ENCODE measurements around the gene PSMB7.

The PSMB7 gene

DNA sequence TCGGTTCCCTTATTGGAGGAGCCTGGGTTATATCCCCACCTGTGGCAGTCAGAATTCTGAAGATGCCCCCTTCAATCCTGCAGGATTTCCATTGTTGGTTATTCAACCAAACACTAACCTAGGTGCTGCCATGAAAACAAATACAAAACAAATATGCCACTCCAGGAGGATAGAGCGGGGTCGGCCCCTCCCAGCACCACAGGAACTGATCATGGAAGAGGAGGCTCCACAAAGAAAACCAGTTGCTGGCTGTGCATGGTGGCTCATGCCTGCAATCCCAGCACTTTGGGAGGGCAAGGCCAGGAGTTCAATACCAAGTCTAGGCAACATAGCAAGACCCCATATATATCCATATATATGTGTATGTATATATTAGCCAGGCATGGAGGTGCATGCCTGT lies 21.8 kb upstream of the PSMB7 start:
- no peak overlapping the region for H3K4me3 ChIP-seq (ENCODE audit: low read depth, low read length)
- no peak for TF ChIP-seq CTCF (IDR thresholded peaks at IDR 0.05; ENCODE audit: low read depth, low read length)
- TF ChIP-seq, protein P1, sequence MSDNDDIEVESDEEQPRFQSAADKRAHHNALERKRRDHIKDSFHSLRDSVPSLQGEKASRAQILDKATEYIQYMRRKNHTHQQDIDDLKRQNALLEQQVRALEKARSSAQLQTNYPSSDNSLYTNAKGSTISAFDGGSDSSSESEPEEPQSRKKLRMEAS (IDR thresholded peaks at IDR 0.05; ENCODE audit: low read depth, low read length), result no peak
- TF ChIP-seq MYC (IDR thresholded peaks at IDR 0.05; ENCODE audit: low read depth, low read length), result no peak
- TF ChIP-seq POLR2A (IDR thresholded peaks at IDR 0.05; ENCODE audit: extremely low read depth, insufficient read length), result no peak
- DNase-seq (ENCODE audit: low read depth), result no peak

DNA sequence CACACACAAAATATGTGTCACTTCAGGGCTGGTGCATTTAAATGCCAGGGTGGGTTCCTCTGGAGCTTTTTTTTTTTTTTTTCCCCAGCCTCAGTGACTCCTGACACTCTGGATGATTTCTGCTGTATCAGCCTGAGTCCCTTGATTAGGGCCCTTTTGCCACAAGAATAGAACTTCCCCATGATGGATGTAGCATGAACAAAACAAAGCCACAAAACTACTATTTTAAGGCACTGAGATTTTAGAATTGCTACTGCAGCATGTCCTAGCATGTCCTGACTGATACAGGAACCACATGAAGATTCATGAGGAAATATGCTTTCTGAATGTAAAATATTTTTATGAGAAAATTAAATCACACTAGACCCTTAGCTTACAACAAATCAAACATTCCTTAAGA lies 21.1 kb upstream of the PSMB7 start:
- TF ChIP-seq POLR2A (IDR thresholded peaks at IDR 0.05; ENCODE audit: extremely low read depth, insufficient read length) (no peak), MYC (IDR thresholded peaks at IDR 0.05; ENCODE audit: low read depth, low read length) (no peak), CTCF (IDR thresholded peaks at IDR 0.05; ENCODE audit: low read depth, low read length) (no peak)
- TF ChIP-seq, protein P1 (IDR thresholded peaks at IDR 0.05; ENCODE audit: low read depth, low read length), result no peak
- H3K4me3 ChIP-seq (ENCODE audit: low read depth, low read length), result no peak overlapping the region
- DNase-seq (ENCODE audit: low read depth), result no peak

DNA sequence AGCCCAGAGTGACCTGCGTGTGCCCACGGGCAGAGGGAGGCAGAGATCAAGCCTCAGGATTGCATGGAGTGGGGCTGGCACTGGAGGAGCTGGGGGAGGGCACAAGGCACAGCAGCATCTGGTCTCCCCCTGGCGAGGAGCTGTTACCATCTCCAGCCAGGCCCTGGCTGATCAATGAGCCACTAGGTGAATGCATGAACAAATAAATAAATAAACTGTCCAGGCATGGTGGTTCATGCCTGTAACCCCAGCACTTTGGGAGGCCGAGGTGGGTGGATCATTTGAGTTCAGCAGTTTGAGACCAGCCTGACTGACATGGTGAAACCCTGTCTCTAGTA lies 14.3 kb upstream of the PSMB7 start:
- TF ChIP-seq, protein P1 (IDR thresholded peaks at IDR 0.05; ENCODE audit: low read depth, low read length), result no peak
- TF ChIP-seq CTCF (IDR thresholded peaks at IDR 0.05; ENCODE audit: low read depth, low read length), result no peak
- no peak for TF ChIP-seq MYC (IDR thresholded peaks at IDR 0.05; ENCODE audit: low read depth, low read length)
- no peak for TF ChIP-seq POLR2A (IDR thresholded peaks at IDR 0.05; ENCODE audit: extremely low read depth, insufficient read length)

DNA sequence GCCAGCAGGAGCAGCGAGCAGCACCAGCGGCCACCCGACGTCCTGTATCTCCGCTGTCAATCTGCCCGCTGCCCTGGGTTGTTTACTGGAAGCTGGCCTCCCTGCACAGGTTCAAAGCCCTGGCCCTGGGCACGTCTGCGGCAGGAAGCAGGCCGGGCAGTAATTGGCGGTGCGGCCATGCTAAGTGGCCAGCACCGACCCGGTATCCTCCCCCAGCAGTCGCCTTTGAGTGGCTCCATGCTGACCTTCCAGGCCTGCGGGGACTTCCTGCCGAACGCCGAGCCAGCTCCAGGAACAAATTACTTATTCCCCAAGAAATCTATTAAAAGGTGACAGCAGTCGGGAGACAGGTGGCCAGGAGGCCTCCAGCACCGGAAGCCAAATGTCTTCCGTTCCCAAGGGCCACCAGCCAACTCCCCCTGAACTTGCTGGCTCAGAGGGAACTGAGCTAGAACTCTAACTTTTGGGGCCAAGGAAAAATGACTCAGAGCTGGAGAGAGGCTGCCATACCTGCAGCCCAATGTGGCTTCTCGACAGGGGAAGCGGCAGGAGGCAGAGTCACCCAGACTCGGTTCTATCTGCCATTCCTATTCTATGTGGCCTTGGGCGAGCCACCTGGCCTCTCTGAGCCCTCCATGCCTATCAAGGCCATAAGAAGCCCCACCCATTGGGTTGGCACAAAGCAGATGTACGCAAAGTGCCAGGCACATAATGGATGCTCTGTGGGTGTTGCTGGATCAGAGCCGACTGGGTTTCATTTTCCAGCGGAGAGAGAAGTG lies 13.7 kb upstream of the PSMB7 start:
- no peak for DNase-seq (ENCODE audit: low read depth)
- no peak overlapping the region for H3K4me3 ChIP-seq (ENCODE audit: low read depth, low read length)
- TF ChIP-seq CTCF (IDR thresholded peaks at IDR 0.05; ENCODE audit: low read depth, low read length), result no peak
- TF ChIP-seq, protein P1 (IDR thresholded peaks at IDR 0.05; ENCODE audit: low read depth, low read length), result no peak
- TF ChIP-seq POLR2A (IDR thresholded peaks at IDR 0.05; ENCODE audit: extremely low read depth, insufficient read length), result no peak
- no peak for TF ChIP-seq MYC (IDR thresholded peaks at IDR 0.05; ENCODE audit: low read depth, low read length)

More for the DNA sequence above, 14.3 kb upstream of the PSMB7 start:
- H3K4me3 ChIP-seq (ENCODE audit: low read depth, low read length), result no peak overlapping the region
- DNase-seq (ENCODE audit: low read depth), result no peak

DNA sequence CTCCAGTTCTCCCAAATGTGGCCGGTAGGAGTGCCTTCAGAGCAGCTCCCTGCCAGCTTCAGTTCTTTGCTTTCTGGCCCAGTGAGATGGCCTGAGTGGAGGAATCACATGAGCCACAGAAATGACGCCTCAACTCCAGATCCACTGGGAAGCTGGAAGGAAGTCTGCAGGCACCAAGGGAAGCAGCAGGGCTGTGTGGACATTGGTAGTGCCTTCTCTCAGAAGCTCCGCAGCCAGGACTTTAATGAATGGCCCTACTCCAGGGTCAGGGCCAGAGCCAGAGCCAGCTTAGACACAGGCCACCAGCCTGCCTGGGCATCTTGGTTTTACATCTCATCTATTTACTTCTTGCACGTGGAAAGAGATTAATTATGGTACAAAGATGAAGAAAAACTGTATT lies 12.0 kb upstream of the PSMB7 start:
- H3K4me3 ChIP-seq (ENCODE audit: low read depth, low read length), result no peak overlapping the region
- no peak for DNase-seq (ENCODE audit: low read depth)
- TF ChIP-seq MYC (IDR thresholded peaks at IDR 0.05; ENCODE audit: low read depth, low read length) (no peak), CTCF (IDR thresholded peaks at IDR 0.05; ENCODE audit: low read depth, low read length) (no peak), POLR2A (IDR thresholded peaks at IDR 0.05; ENCODE audit: extremely low read depth, insufficient read length) (no peak)
- TF ChIP-seq, protein P1 (IDR thresholded peaks at IDR 0.05; ENCODE audit: low read depth, low read length), result no peak

Data from NB4 (cell line).